ENCODE data around the gene FAAH.

FAAH gene

GRCh38 chr1:46429436-46429835, 35.3 kb downstream of the FAAH start:
- H3K36me3 ChIP-seq (ENCODE audit: control insufficient read depth, insufficient read depth, low read length), result no peaks in the 10 kb centered on the region
- H3K9me3 ChIP-seq (ENCODE audit: control insufficient read depth, low read length), result no peaks in the 10 kb centered on the region
- H3K27me3 ChIP-seq (ENCODE audit: control insufficient read depth, insufficient read depth, low read length), result peaks cover 15% of the 10 kb centered on the region
- H3K9ac ChIP-seq (ENCODE audit: low read length), result no peak overlapping the region
- H3K4me3 ChIP-seq (ENCODE audit: low read length), result no peak overlapping the region
- no peaks in the 10 kb centered on the region for H3K4me1 ChIP-seq (ENCODE audit: control insufficient read depth, insufficient read depth, low read length)

DNA sequence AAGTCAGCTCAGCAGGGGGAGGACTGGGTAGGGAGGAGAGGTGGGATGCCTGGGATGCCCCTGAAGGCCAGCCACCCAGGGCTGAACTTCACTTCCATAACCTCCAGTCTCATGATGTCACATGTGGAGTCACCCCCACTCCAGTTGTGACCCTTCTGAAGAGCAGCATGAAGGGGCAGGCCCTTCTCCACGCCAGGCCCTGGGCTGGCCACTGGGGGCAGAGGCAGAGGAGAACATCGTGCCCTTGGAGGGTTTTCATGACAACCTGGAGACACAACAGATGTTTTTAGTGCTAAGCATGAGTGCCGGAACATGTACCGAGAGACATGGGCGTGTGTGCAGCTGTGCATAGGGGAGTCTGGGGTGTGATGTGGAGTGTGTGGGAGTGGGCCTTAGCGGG, 37.6 kb downstream of the FAAH start:
- no peaks in the 10 kb centered on the region for H3K4me1 ChIP-seq (ENCODE audit: control insufficient read depth, insufficient read depth, low read length)

DNA sequence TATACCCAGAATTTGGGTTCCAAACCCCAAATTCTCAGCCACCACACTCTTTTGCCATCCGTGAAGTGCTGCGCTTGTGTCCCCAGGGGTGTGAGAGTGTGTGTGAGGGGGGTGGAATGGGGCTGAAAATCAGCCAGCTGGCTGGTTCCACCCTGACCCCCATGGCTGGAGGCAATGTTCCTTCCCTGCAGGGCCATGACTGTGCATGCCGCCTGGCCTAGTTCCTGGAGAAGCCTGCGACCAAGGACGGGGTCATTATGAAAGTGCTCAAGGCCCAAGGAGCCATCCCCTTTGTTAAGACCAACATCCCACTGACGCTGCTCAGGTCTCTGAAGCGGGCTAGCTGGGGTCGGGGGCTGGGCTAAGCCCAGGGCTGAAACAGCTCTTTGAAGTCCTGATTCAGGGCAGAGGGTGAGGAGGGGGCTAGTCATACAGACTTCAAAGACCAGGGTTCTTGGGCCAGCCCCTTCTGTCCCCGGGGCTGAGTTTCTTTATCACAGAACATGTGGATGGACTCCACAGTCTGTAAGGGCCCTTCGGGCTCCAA, 38.7 kb downstream of the FAAH start:
- Histone ChIP-seq H3K27me3 (ENCODE audit: control insufficient read depth, insufficient read depth, low read length) (peaks cover 17% of the 10 kb centered on the region), H3K9ac (ENCODE audit: low read length) (no peak overlapping the region), H3K36me3 (ENCODE audit: control insufficient read depth, insufficient read depth, low read length) (no peaks in the 10 kb centered on the region), H3K4me1 (ENCODE audit: control insufficient read depth, insufficient read depth, low read length) (no peaks in the 10 kb centered on the region), H3K4me3 (ENCODE audit: low read length) (no peak overlapping the region), H3K9me3 (ENCODE audit: control insufficient read depth, low read length) (no peaks in the 10 kb centered on the region)

More for the DNA sequence above, 37.6 kb downstream of the FAAH start:
- no peaks in the 10 kb centered on the region for H3K9me3 ChIP-seq (ENCODE audit: control insufficient read depth, low read length)
- no peaks in the 10 kb centered on the region for H3K36me3 ChIP-seq (ENCODE audit: control insufficient read depth, insufficient read depth, low read length)
- no peak overlapping the region for H3K4me3 ChIP-seq (ENCODE audit: low read length)
- H3K9ac ChIP-seq (ENCODE audit: low read length), result no peak overlapping the region
- H3K27me3 ChIP-seq (ENCODE audit: control insufficient read depth, insufficient read depth, low read length), result peaks cover 11% of the 10 kb centered on the region

GRCh38 chr1:46434358-46434757, 40.2 kb downstream of the FAAH start:
- no peaks in the 10 kb centered on the region for H3K9me3 ChIP-seq (ENCODE audit: control insufficient read depth, low read length)
- H3K4me1 ChIP-seq (ENCODE audit: control insufficient read depth, insufficient read depth, low read length), result no peaks in the 10 kb centered on the region
- H3K9ac ChIP-seq (ENCODE audit: low read length), result no peak overlapping the region
- H3K4me3 ChIP-seq (ENCODE audit: low read length), result no peak overlapping the region
- H3K27me3 ChIP-seq (ENCODE audit: control insufficient read depth, insufficient read depth, low read length), result peaks cover 14% of the 10 kb centered on the region
- H3K36me3 ChIP-seq (ENCODE audit: control insufficient read depth, insufficient read depth, low read length), result no peaks in the 10 kb centered on the region

DNA sequence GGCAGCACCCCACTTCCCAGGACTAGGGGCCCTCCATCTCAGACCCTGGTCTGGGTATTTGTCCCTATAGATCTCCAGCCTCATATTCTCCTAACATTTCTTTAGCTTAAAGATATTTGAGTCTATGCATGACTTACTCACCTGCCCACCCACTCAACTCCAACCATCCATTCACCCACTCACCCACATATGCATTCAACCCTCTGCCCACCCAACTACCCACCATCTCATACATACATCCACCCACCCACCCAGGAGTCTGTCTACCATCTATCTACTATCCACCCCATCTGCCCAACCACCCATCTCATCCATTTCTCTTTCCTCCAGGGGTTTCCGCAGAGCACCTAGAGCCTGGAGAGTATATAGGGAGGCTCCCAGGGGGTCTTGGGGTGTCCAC, 42.7 kb downstream of the FAAH start:
- Histone ChIP-seq H3K9me3 (ENCODE audit: control insufficient read depth, low read length) (no peaks in the 10 kb centered on the region), H3K27me3 (ENCODE audit: control insufficient read depth, insufficient read depth, low read length) (peaks cover 14% of the 10 kb centered on the region), H3K4me3 (ENCODE audit: low read length) (no peak overlapping the region), H3K9ac (ENCODE audit: low read length) (no peak overlapping the region), H3K36me3 (ENCODE audit: control insufficient read depth, insufficient read depth, low read length) (no peaks in the 10 kb centered on the region), H3K4me1 (ENCODE audit: control insufficient read depth, insufficient read depth, low read length) (no peaks in the 10 kb centered on the region)

- no peak overlapping the region for H3K9ac ChIP-seq (ENCODE audit: low read length)
- H3K9me3 ChIP-seq (ENCODE audit: control insufficient read depth, low read length), result no peaks in the 10 kb centered on the region
- no peak overlapping the region for H3K4me3 ChIP-seq (ENCODE audit: low read length)
- H3K27me3 ChIP-seq (ENCODE audit: control insufficient read depth, insufficient read depth, low read length), result peaks cover 14% of the 10 kb centered on the region
- H3K36me3 ChIP-seq (ENCODE audit: control insufficient read depth, insufficient read depth, low read length), result no peaks in the 10 kb centered on the region
- peaks cover 5% of the 10 kb centered on the region for H3K4me1 ChIP-seq (ENCODE audit: control insufficient read depth, insufficient read depth, low read length)
These were observed 43.6 kb downstream of the FAAH start for GRCh38 chr1:46437723-46438122.

- peaks cover 14% of the 10 kb centered on the region for H3K27me3 ChIP-seq (ENCODE audit: control insufficient read depth, insufficient read depth, low read length)
- H3K36me3 ChIP-seq (ENCODE audit: control insufficient read depth, insufficient read depth, low read length), result no peaks in the 10 kb centered on the region
- no peak overlapping the region for H3K4me3 ChIP-seq (ENCODE audit: low read length)
- H3K9ac ChIP-seq (ENCODE audit: low read length), result no peak overlapping the region
- peaks cover 8% of the 10 kb centered on the region for H3K4me1 ChIP-seq (ENCODE audit: control insufficient read depth, insufficient read depth, low read length)
- H3K9me3 ChIP-seq (ENCODE audit: control insufficient read depth, low read length), result no peaks in the 10 kb centered on the region
These were observed 44.2 kb downstream of the FAAH start for GRCh38 chr1:46438346-46438745.

GRCh38 chr1:46440478-46440877, 46.4 kb downstream of the FAAH start:
- Histone ChIP-seq H3K36me3 (ENCODE audit: control insufficient read depth, insufficient read depth, low read length) (no peaks in the 10 kb centered on the region), H3K27me3 (ENCODE audit: control insufficient read depth, insufficient read depth, low read length) (peaks cover 19% of the 10 kb centered on the region), H3K9me3 (ENCODE audit: control insufficient read depth, low read length) (no peaks in the 10 kb centered on the region), H3K4me3 (ENCODE audit: low read length) (no peak overlapping the region), H3K9ac (ENCODE audit: low read length) (no peak overlapping the region), H3K4me1 (ENCODE audit: control insufficient read depth, insufficient read depth, low read length) (peaks cover 8% of the 10 kb centered on the region)

DNA sequence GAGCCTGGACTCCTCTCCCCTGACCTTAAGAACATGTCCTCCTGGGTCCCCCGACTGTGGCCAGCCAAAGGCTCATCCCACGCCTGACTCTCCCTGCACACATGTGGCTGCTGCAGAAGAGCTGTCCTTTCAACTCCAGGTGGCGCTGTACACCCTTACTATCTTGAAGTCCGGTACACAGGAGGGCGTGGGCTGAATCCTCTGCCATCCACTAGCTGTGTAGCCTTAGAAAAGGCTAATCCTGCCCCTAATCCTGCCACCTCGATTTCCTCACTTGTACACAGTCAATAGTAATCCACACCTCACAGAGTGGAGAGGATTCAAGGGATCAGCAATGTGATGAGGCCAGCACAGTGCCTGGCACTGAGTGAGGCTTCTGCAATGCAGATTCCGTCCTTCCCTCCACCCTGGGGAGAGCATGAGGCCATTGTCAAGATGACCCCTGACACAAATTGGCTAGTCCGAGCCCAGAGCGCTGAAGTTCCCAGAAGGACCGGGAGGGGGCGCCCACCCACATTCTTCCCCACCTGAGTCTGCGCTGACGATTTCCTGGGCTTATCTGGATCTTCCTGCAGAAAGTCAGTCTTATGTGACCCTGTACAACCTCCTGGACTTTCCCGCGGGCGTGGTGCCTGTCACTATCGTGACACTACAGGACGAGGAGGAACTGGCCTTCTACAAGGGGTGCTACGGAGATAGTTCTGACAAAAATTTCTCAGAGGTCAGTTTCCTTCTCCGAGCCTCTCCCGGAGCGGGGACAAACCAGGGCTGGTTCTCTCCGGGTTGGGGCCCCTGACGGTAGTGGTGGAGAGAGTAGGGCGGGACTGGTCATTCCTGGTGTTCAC, 48.4 kb downstream of the FAAH start:
- Histone ChIP-seq H3K9me3 (ENCODE audit: control insufficient read depth, low read length) (no peaks in the 10 kb centered on the region), H3K9ac (ENCODE audit: low read length) (peak overlapping the region; percentile 18), H3K27me3 (ENCODE audit: control insufficient read depth, insufficient read depth, low read length) (peaks cover 19% of the 10 kb centered on the region), H3K4me1 (ENCODE audit: control insufficient read depth, insufficient read depth, low read length) (peaks cover 8% of the 10 kb centered on the region), H3K36me3 (ENCODE audit: control insufficient read depth, insufficient read depth, low read length) (no peaks in the 10 kb centered on the region), H3K4me3 (ENCODE audit: low read length) (no peak overlapping the region)

DNA sequence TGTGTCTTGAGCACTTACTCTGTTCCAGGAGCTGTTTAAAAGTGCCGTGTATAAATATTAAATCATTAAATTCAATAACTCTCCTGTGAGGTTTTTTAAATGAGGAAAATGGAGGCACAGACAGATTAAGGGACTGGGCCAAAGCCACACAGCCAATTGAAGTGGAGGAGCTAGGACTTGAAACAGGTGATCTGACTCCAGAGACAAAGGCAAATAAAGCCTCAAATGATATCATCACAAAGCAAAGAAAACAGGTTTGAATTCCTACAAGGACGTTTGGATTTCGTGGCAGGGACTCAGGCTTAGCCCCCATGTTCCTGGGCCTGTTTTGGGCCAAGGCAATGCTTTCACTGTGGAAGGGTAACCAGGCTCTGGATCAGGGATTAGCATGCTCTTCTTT, 50.3 kb downstream of the FAAH start:
- no peaks in the 10 kb centered on the region for H3K9me3 ChIP-seq (ENCODE audit: control insufficient read depth, low read length)
- H3K36me3 ChIP-seq (ENCODE audit: control insufficient read depth, insufficient read depth, low read length), result no peaks in the 10 kb centered on the region
- no peak overlapping the region for H3K4me3 ChIP-seq (ENCODE audit: low read length)
- H3K27me3 ChIP-seq (ENCODE audit: control insufficient read depth, insufficient read depth, low read length), result peaks cover 38% of the 10 kb centered on the region
- H3K9ac ChIP-seq (ENCODE audit: low read length), result no peak overlapping the region
- peaks cover 14% of the 10 kb centered on the region for H3K4me1 ChIP-seq (ENCODE audit: control insufficient read depth, insufficient read depth, low read length)

GRCh38 chr1:46445773-46446256, 51.7 kb downstream of the FAAH start:
- H3K36me3 ChIP-seq (ENCODE audit: control insufficient read depth, insufficient read depth, low read length), result no peaks in the 10 kb centered on the region

DNA sequence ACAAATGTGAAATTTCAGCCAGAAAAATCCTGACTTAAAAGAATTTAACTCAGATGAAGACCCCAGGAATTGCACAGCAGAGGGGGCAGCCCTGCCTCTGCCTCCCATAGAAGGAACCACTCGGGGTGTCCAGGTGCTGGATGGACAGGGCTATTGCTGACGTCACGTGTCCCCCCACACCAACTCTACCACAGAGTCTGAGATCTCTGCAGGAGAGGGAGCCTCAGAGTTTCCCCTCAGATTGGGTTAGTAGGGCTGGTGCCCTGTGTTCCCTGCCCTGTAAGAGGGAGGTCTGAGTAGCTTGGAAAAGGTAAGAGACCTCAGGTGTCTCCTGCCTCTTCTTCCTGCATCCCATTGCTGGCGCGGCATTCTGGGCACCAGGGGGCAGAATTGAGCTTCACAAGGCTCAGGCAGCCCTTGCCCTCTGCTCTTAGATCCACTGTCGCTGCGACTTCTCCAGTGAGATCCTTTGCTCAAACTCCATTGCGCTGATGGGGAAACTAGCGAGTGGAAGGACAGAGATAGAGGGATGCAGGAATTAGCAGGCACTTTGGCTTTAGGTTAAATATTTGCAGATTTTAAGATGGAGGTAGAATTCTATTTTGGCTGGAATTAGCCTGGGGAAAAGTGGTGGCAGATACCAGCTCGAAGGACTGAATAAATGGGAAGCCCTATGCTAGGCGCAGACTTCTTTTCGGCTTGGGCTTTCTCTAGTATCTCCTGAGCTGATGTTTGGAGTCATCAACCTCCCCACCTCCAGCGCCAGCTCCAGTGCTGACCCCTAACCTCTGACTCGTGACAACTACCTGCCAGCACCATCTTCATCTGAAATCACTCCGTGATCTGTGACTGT, 52.8 kb downstream of the FAAH start:
- Histone ChIP-seq H3K4me1 (ENCODE audit: control insufficient read depth, insufficient read depth, low read length) (peaks cover 14% of the 10 kb centered on the region), H3K4me3 (ENCODE audit: low read length) (no peak overlapping the region), H3K9me3 (ENCODE audit: control insufficient read depth, low read length) (no peaks in the 10 kb centered on the region), H3K36me3 (ENCODE audit: control insufficient read depth, insufficient read depth, low read length) (no peaks in the 10 kb centered on the region), H3K9ac (ENCODE audit: low read length) (no peak overlapping the region), H3K27me3 (ENCODE audit: control insufficient read depth, insufficient read depth, low read length) (peaks cover 52% of the 10 kb centered on the region)

More at GRCh38 chr1:46445773-46446256, 51.7 kb downstream of the FAAH start:
- Histone ChIP-seq H3K9me3 (ENCODE audit: control insufficient read depth, low read length) (no peaks in the 10 kb centered on the region), H3K4me1 (ENCODE audit: control insufficient read depth, insufficient read depth, low read length) (peaks cover 14% of the 10 kb centered on the region), H3K4me3 (ENCODE audit: low read length) (no peak overlapping the region), H3K9ac (ENCODE audit: low read length) (no peak overlapping the region), H3K27me3 (ENCODE audit: control insufficient read depth, insufficient read depth, low read length) (peaks cover 48% of the 10 kb centered on the region)
